NCI-H2107 (cell line): ENCODE measurements around the gene RAPSN.

Source experiments
- DNase-seq: peaks from one replicate; lab custom pipeline; 2025; lab: John Stamatoyannopoulos, UW

Gene RAPSN

DNA sequence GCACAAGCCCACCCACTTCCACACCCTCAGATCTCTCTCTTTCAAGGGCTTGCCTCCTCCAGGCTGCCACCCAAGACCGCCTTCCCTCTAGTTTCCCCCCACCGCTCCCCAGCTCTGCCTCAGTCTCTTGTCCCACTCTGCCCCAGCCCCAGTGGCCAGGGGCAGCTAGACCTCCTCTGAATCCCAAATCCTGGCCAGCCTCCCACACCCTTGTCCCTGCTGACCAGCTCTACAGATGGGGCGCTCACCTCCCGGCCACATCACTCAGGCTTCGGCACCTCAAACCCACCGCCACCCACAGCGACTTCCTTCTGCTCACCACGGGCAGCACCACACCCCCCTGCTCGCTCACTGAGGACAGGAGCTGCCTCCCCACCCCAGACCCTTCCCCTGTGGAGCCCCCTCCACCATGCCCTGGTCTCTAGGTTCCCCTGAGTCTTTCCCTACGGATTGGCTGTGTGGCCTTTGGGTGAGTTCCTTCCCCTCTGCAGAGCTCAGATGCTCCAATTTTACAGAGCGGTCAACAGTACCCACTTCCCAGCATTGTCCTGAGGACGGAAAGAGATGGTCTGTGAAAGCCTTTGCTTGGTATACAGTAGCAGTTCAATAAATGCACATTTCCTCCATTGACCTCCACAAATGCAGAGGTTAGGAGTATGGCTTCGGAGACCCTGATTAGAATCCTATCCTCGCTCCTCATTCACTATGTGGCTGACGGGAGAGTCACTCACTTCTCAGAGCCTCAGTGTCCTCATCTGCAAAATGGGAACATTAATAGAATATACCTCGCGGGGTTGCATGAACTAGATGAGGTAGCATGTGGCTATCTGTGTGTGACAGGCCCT, 59.1 kb downstream of the RAPSN start:
- no peak for DNase-seq

DNA sequence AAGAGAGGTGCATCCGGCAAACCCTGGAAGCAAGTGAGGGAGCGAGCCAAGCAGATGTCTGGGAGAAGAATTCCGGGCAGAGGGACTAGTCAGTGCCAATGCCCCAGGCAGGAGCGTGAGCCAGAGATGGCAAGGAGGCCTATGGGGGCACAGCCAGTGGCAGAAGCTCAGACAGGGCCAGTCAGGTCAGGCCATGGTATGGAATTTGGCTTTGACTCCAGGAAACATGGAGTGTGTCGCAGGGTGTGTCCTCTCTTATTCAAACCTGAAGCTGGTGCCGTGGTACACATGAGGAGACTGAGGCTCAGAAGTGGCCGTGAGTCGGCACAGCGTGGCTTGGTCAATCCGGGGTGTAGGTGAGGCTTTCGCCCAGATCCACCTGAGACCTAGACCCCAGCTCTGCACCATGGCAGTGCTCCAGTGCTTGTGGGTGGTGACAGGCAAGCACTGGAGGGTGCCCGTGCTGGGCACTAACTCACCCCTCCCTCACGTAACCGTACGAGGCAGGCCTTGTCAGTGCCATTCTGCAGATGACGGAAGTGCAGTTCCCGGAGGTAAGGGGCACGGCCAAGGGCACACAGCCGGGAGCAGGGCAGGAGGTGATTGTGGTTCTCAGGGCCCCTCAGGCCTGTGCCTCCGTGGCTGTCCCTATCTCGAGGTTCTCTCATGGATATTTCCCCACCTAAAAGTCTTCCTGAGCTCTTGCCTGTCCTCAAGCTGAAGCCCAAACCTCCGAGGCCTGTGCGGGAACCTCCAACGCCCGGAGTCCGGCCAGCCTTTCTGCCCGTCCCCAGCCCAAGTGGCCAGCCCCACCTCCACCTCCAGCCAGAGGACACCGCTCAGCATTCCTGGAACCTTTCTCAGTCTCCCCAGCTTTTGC, 60.0 kb downstream of the RAPSN start:
- no peak for DNase-seq

DNA sequence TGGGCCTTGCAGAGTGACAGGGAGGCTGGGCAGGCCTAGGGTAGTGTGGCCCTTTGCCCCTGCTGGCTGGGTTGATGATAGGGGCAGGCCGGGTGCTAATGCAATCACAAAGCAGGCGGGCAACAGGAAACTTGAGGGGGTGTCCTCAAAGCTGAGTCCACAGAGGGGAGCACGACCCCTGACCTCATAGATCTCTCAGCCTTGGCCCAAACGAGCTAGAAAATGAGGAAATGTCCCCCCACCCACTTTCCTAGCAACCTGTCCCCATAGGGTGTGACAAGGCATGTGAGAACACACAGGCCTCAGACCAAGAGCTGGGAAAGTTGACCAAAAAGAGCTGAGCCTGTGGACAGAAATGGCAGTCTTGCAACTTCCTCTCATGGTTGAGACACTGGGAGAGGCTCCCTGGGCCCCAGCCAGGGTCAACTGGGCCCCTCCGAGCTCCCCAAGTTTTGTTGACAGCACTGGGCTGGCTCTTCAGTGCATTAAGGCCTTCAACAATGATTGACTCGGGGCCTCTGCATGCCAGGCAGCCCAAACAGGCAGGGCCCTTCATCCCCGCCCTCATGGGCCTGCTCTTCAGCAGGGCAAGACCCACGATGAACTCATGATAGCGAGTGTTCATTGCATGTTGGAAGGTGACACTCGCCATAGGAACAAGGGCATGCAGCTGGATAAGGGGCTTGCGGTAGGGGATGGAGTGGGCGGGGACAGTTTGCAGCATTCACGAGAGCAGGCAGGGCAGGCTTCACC, 60.8 kb downstream of the RAPSN start:
- DNase-seq: no peak
